ENCODE results near the gene PSRC1. TPM values are rescaled to one million over a fixed set of nuclear protein-coding genes. Genes with fewer than 3 reads are reported as not detected.

The PSRC1 gene
- total RNA-seq, 2 donors from 2014 or later = 6.5 to 36.0 TPM

DNA sequence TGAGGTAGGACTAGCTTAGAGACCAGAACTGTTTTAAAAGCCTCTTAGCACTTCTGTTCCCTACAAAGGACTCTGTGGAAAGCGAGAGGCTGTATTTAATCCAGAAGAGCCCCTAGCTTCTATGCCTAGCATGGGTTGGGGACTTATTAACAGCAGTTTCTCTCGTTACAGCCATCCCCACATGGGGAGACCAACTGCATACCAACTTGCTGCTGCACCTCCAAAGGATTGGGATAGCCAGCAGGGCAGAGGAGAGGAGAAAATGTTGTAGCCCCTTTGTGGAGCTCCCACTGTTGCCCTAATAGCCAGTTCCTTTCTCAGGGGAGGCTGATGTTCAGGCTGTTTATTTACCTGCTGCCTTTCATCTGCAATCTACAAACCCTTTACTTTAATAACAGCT, 44.6 kb downstream of the PSRC1 start:
- H3K4me1 ChIP-seq = no peaks in the 10 kb centered on the region
- no peaks in the 10 kb centered on the region for H3K9me3 ChIP-seq
- intact Hi-C loops (cut with DNase I) = no loop called here
- H3K4me3 ChIP-seq = no peak overlapping the region
- no peak overlapping the region for H3K9ac ChIP-seq (ENCODE audit: low read depth in 2 of 2, low read length in 2 of 2)
- no peak for DNase-seq
- H3K27ac ChIP-seq = no peak overlapping the region
- no peaks in the 10 kb centered on the region for H3K27me3 ChIP-seq
- TF ChIP-seq CTCF (IDR thresholded peaks at IDR 0.05) = no peak
- peaks cover 19% of the 10 kb centered on the region for H3K36me3 ChIP-seq

GRCh38 chr1:109237512-109237911, 45.4 kb downstream of the PSRC1 start:
- H3K9me3 ChIP-seq = no peaks in the 10 kb centered on the region
- peaks cover 22% of the 10 kb centered on the region for H3K36me3 ChIP-seq
- no peak overlapping the region for H3K27ac ChIP-seq
- no peak for TF ChIP-seq CTCF (IDR thresholded peaks at IDR 0.05)
- H3K27me3 ChIP-seq = no peaks in the 10 kb centered on the region
- no peak overlapping the region for H3K9ac ChIP-seq (ENCODE audit: low read depth in 2 of 2, low read length in 2 of 2)
- intact Hi-C loops (cut with DNase I) = no loop called here
- H3K4me3 ChIP-seq = no peak overlapping the region
- no peaks in the 10 kb centered on the region for H3K4me1 ChIP-seq
- DNase-seq = no peak

DNA sequence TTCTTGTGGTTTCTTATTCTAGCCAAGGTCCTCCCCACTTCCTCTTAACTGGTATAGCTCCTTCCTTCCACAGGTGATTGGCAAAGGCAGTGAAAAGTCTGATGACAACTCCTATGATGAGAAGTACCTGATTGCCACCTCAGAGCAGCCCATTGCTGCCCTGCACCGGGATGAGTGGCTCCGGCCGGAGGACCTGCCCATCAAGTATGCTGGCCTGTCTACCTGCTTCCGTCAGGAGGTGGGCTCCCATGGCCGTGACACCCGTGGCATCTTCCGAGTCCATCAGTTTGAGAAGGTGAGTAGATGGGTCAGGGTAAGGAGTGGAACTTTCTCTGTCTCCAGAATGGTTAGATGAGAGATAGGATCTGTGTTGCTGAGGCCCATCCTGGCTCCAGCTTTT, 47.8 kb downstream of the PSRC1 start:
- Histone ChIP-seq H3K4me3 (no peak overlapping the region), H3K9ac (ENCODE audit: low read depth in 2 of 2, low read length in 2 of 2) (no peak overlapping the region), H3K27ac (no peak overlapping the region), H3K36me3 (peaks cover 28% of the 10 kb centered on the region), H3K4me1 (no peaks in the 10 kb centered on the region), H3K9me3 (no peaks in the 10 kb centered on the region), H3K27me3 (no peaks in the 10 kb centered on the region)
- intact Hi-C loops (cut with DNase I) = no loop called here
- no peak for TF ChIP-seq CTCF (IDR thresholded peaks at IDR 0.05)
- DNase-seq = no peak

- Histone ChIP-seq H3K36me3 (peaks cover 38% of the 10 kb centered on the region), H3K27me3 (no peaks in the 10 kb centered on the region), H3K4me1 (no peaks in the 10 kb centered on the region), H3K4me3 (no peak overlapping the region), H3K9ac (ENCODE audit: low read depth in 2 of 2, low read length in 2 of 2) (no peak overlapping the region), H3K27ac (no peak overlapping the region), H3K9me3 (no peaks in the 10 kb centered on the region)
- intact Hi-C loops (cut with DNase I) = no loop called here
- no peak for TF ChIP-seq CTCF (IDR thresholded peaks at IDR 0.05)
- no peak for DNase-seq
These were observed 51.9 kb downstream of the PSRC1 start for GRCh38 chr1:109231066-109231465.

Other genes starting within 250 kb of the PSRC1 start
- gene WDR47, start 241.0 kb downstream of the PSRC1 start, total RNA-seq = 1 to 10 TPM; 5.2 to 7.7 TPM
- gene TAF13, start 207.1 kb downstream of the PSRC1 start, total RNA-seq = 10 to 100 TPM; 49.4 to 50.9 TPM
- 10 to 100 TPM; 26.0 to 53.6 TPM for gene TMEM167B, start 192.4 kb downstream of the PSRC1 start, total RNA-seq
- gene ELAPOR1, start 169.0 kb downstream of the PSRC1 start, total RNA-seq = 100 to 1,000 TPM; 110 to 163 TPM
- 100 to 1,000 TPM; 139 to 193 TPM for gene SARS1, start 69.2 kb downstream of the PSRC1 start, total RNA-seq
- 1 to 10 TPM; 4.2 to 6.1 TPM for gene CELSR2, start 33.6 kb downstream of the PSRC1 start, total RNA-seq
- not detected for gene MYBPHL, start 23.9 kb upstream of the PSRC1 start, total RNA-seq
- gene SORT1, start 114.8 kb upstream of the PSRC1 start, total RNA-seq = 100 to 1,000 TPM in 1 of 2 donors, 10 to 100 TPM in 1; 76.2 to 134 TPM
- gene PSMA5, start 143.3 kb upstream of the PSRC1 start, total RNA-seq = 100 to 1,000 TPM in 1 of 2 donors, 10 to 100 TPM in 1; 93.9 to 163 TPM
- gene SYPL2, start 183.4 kb upstream of the PSRC1 start, total RNA-seq = under 1 TPM; 0.12 to 0.35 TPM
- 1 to 10 TPM; 2.3 to 4.0 TPM for gene ATXN7L2, start 200.8 kb upstream of the PSRC1 start, total RNA-seq
- 10 to 100 TPM in 1 of 2 donors, 1 to 10 TPM in 1; 8.1 to 12.5 TPM for gene CYB561D1, start 210.9 kb upstream of the PSRC1 start, total RNA-seq
- 1 to 10 TPM; 2.5 to 3.9 TPM for gene AMIGO1, start 226.6 kb upstream of the PSRC1 start, total RNA-seq

All from colonic mucosa (tissue), 4 donors.